GM23338 (cell line): ENCODE measurements around the gene ASPSCR1. TPM values are rescaled to one million over a fixed set of nuclear protein-coding genes. Genes with fewer than 3 reads are reported as not detected.

Experiments
- ATAC-seq: fragments of 200-7000 bp; cut with Tn5 transposase; 3 replicates; pipeline ENCODE4 v1.9.1; 2020
- DNase-seq: peaks from one replicate; pipeline ENCODE4 v3.0.0-alpha.2; 2015; ENCODE audit warnings: low spot score
- H2AFZ ChIP-seq: fragments of 200-600 bp; sonication (generic); 2 replicates; pipeline ENCODE4 v1.8.0; 2016; ENCODE audit warnings: antibody characterized with exemption, mild to moderate bottlenecking, moderate library complexity
- H3F3A ChIP-seq: fragments of 200-600 bp; sonication (generic); replicated peaks from 2 replicates; pipeline ENCODE4 v1.8.0; 2017; ENCODE audit warnings: antibody characterized with exemption, mixed run types, low read depth
- H3K27ac ChIP-seq: fragments of 200-600 bp; sonication (generic); 2 replicates; pipeline ENCODE4 v1.6.1; 2016; ENCODE audit warnings: low read depth
- H3K27me3 ChIP-seq: fragments of 200-600 bp; sonication (generic); 2 replicates; pipeline ENCODE4 v1.8.0; 2016; ENCODE audit warnings: mild to moderate bottlenecking, mixed run types, moderate library complexity; ENCODE audit not compliant: insufficient read depth
- H3K36me3 ChIP-seq: fragments of 200-600 bp; sonication (generic); 2 replicates; pipeline ENCODE4 v1.8.0; 2016; ENCODE audit warnings: mild to moderate bottlenecking; ENCODE audit not compliant: insufficient read depth
- H3K4me1 ChIP-seq: fragments of 200-600 bp; sonication (generic); 2 replicates; pipeline ENCODE4 v1.8.0; 2016; ENCODE audit warnings: mild to moderate bottlenecking, moderate library complexity; ENCODE audit not compliant: insufficient read depth
- H3K4me2 ChIP-seq: fragments of 200-600 bp; sonication (generic); 2 replicates; pipeline ENCODE4 v1.7.1; 2017; ENCODE audit warnings: mixed run types
- H3K4me3 ChIP-seq: fragments of 200-600 bp; sonication (generic); 2 replicates; pipeline ENCODE4 v1.6.1; 2016; ENCODE audit warnings: mixed run types
- H3K79me2 ChIP-seq: fragments of 200-600 bp; sonication (generic); replicated peaks from 2 replicates; pipeline ENCODE4 v1.8.0; 2017; ENCODE audit warnings: mild to moderate bottlenecking; ENCODE audit not compliant: insufficient read depth
- H3K9me2 ChIP-seq: fragments of 200-600 bp; sonication (generic); 2 replicates; pipeline ENCODE4 v1.8.0; 2017; ENCODE audit not compliant: insufficient read depth
- H4K20me1 ChIP-seq: fragments of 200-600 bp; sonication (generic); replicated peaks from 2 replicates; pipeline ENCODE4 v1.8.0; 2017; ENCODE audit warnings: mild to moderate bottlenecking; ENCODE audit not compliant: insufficient read depth
- H3K27ac Mint-ChIP-seq: 2 replicates; pipeline ENCODE4 v1.8.0; 2020; ENCODE audit warnings: inconsistent platforms, mild to moderate bottlenecking, moderate library complexity, mixed read lengths
- H3K27me3 Mint-ChIP-seq: 3 replicates; pipeline ENCODE4 v1.8.0; 2022; ENCODE audit warnings: low read depth, mild to moderate bottlenecking, moderate library complexity, mixed read lengths, inconsistent platforms; ENCODE audit not compliant: insufficient read depth, poor library complexity
- H3K36me3 Mint-ChIP-seq: 3 replicates; pipeline ENCODE4 v1.8.0; 2021; ENCODE audit warnings: low read depth, mild to moderate bottlenecking, inconsistent platforms, moderate library complexity, mixed read lengths
- H3K4me1 Mint-ChIP-seq: 3 replicates; pipeline ENCODE4 v1.8.0; 2020; ENCODE audit warnings: mild to moderate bottlenecking, inconsistent platforms, mixed read lengths
- H3K4me3 Mint-ChIP-seq: 3 replicates; pipeline ENCODE4 v1.8.0; 2021; ENCODE audit warnings: moderate library complexity, mild to moderate bottlenecking, inconsistent platforms, mixed read lengths
- H3K9me3 Mint-ChIP-seq: 3 replicates; pipeline ENCODE4 v1.8.0; 2020; ENCODE audit warnings: moderate library complexity, mild to moderate bottlenecking, inconsistent platforms, mixed read lengths
- CREB1 ChIP-seq: fragments of 250-450 bp; sonication (Bioruptor Pico); IDR thresholded peaks from 2 replicates; pipeline ENCODE4 v1.5.0; 2020; ENCODE audit warnings: low read depth, mild to moderate bottlenecking, moderate library complexity
- ETS1 ChIP-seq: IDR thresholded peaks from 2 replicates; pipeline ENCODE4 v1.6.1; 2016; ENCODE audit warnings: antibody characterized with exemption
- EZH2 ChIP-seq: fragments of 200-600 bp; sonication (generic); IDR thresholded peaks from one replicate; pipeline ENCODE4 v1.8.0; 2017; ENCODE audit warnings: antibody characterized with exemption, mild to moderate bottlenecking, low read depth; ENCODE audit not compliant: unreplicated experiment
- EZH2phosphoT487 ChIP-seq: fragments of 200-600 bp; sonication (generic); IDR thresholded peaks from one replicate; pipeline ENCODE4 v1.8.1; 2018; ENCODE audit warnings: antibody characterized with exemption; ENCODE audit not compliant: unreplicated experiment
- JUNB ChIP-seq: IDR thresholded peaks from one replicate; pipeline ENCODE4 v1.6.1; 2016; ENCODE audit warnings: antibody characterized with exemption; ENCODE audit not compliant: unreplicated experiment
- NANOG ChIP-seq: IDR thresholded peaks from 2 replicates; pipeline ENCODE4 v1.6.1; 2016; ENCODE audit warnings: antibody characterized with exemption, borderline replicate concordance
- POLR2AphosphoS5 ChIP-seq: IDR thresholded peaks from 2 replicates; pipeline ENCODE4 v1.6.1; 2016; ENCODE audit warnings: antibody characterized with exemption, low read depth
- STAT1 ChIP-seq: IDR thresholded peaks from one replicate; pipeline ENCODE4 v1.6.1; 2016; ENCODE audit warnings: antibody characterized with exemption; ENCODE audit not compliant: unreplicated experiment
- ZNF114 ChIP-seq: fragments of 250-450 bp; sonication (Bioruptor Pico); IDR thresholded peaks from 2 replicates; pipeline ENCODE4 v1.5.0; 2020; ENCODE audit warnings: mild to moderate bottlenecking, moderate library complexity
- ZNF331 ChIP-seq: fragments of 250-450 bp; sonication (Bioruptor Pico); IDR thresholded peaks from 2 replicates; pipeline ENCODE4 v1.5.0; 2020; ENCODE audit warnings: low read depth, mild to moderate bottlenecking, moderate library complexity
- polyA plus RNA-seq: library from polyadenylated mRNA; unstranded; fragments of >200 nt; fragmentation: Nextera tagmentation; extraction: Ambion mirVana; gene quantifications from 2 replicates; pipeline ENCODE4 v1.2.1, GENCODE V29; 2016
- total RNA-seq: library from RNA; depleted of rRNA; stranded (reverse); fragments of >200 nt; shearing (Covaris generic); gene quantifications from 2 replicates; pipeline ENCODE4 v1.2.3, GENCODE V29; 2014
- TF ChIP-seq, protein P1 (sequence below), 2 experiments: fragments of 200-600 bp in 1 of 2; sonication (generic) in 1 of 2; conservative IDR thresholded peaks; 2 replicates each; pipeline versions ENCODE4 v1.5.1 to v1.6.1; 2016 to 2017; ENCODE audit warnings: antibody characterized with exemption in 2 of 2, low read depth in 2 of 2, mild to moderate bottlenecking in 2 of 2, moderate library complexity in 1 of 2
- TF ChIP-seq, protein P2 (sequence below): fragments of 250-450 bp; sonication (Bioruptor Pico); IDR thresholded peaks from 2 replicates; pipeline ENCODE4 v1.5.0; 2020; ENCODE audit warnings: mild to moderate bottlenecking, moderate library complexity
- TF ChIP-seq, protein P3 (sequence below): IDR thresholded peaks from one replicate; pipeline ENCODE4 v1.6.1; 2018; ENCODE audit warnings: antibody characterized with exemption; ENCODE audit not compliant: unreplicated experiment

The ASPSCR1 gene
- total and polyA plus RNA-seq, 2 experiments from 2014 or later, result 44.2 to 46.9 TPM

GRCh38 chr17:81935709-81936084, 41.7 kb upstream of the ASPSCR1 start:
- peak overlapping the region; percentile 95 for H3K4me2 ChIP-seq
- no peak for ATAC-seq
- peaks cover 12% of the 10 kb centered on the region; the same call in 1 of the 2 replicates for H3K79me2 ChIP-seq
- peaks cover 30% of the 10 kb centered on the region for H3K27me3 Mint-ChIP-seq
- peaks cover 38% of the 10 kb centered on the region for H3K36me3 Mint-ChIP-seq
- H3K4me1 ChIP-seq, result no peaks in the 10 kb centered on the region
- H3K4me3 ChIP-seq, result peak overlapping the region; percentile 86
- H4K20me1 ChIP-seq, result no peaks in the 10 kb centered on the region; the same call in 1 of the 2 replicates
- H3K9me3 Mint-ChIP-seq, result no peaks in the 10 kb centered on the region
- TF ChIP-seq POLR2AphosphoS5 (no peak), ZNF114 (CRISPR knock-in tag) (no peak), ETS1 (no peak), ZNF331 (CRISPR knock-in tag) (no peak), CREB1 (no peak), EZH2 (no peak), NANOG (no peak), STAT1 (no peak), JUNB (no peak), EZH2phosphoT487 (no peak)
- TF ChIP-seq, protein P1, sequence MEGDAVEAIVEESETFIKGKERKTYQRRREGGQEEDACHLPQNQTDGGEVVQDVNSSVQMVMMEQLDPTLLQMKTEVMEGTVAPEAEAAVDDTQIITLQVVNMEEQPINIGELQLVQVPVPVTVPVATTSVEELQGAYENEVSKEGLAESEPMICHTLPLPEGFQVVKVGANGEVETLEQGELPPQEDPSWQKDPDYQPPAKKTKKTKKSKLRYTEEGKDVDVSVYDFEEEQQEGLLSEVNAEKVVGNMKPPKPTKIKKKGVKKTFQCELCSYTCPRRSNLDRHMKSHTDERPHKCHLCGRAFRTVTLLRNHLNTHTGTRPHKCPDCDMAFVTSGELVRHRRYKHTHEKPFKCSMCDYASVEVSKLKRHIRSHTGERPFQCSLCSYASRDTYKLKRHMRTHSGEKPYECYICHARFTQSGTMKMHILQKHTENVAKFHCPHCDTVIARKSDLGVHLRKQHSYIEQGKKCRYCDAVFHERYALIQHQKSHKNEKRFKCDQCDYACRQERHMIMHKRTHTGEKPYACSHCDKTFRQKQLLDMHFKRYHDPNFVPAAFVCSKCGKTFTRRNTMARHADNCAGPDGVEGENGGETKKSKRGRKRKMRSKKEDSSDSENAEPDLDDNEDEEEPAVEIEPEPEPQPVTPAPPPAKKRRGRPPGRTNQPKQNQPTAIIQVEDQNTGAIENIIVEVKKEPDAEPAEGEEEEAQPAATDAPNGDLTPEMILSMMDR (conservative IDR thresholded peaks at IDR 0.05; ENCODE audit: low read depth in 2 of 2), result no peak
- TF ChIP-seq, protein P2, sequence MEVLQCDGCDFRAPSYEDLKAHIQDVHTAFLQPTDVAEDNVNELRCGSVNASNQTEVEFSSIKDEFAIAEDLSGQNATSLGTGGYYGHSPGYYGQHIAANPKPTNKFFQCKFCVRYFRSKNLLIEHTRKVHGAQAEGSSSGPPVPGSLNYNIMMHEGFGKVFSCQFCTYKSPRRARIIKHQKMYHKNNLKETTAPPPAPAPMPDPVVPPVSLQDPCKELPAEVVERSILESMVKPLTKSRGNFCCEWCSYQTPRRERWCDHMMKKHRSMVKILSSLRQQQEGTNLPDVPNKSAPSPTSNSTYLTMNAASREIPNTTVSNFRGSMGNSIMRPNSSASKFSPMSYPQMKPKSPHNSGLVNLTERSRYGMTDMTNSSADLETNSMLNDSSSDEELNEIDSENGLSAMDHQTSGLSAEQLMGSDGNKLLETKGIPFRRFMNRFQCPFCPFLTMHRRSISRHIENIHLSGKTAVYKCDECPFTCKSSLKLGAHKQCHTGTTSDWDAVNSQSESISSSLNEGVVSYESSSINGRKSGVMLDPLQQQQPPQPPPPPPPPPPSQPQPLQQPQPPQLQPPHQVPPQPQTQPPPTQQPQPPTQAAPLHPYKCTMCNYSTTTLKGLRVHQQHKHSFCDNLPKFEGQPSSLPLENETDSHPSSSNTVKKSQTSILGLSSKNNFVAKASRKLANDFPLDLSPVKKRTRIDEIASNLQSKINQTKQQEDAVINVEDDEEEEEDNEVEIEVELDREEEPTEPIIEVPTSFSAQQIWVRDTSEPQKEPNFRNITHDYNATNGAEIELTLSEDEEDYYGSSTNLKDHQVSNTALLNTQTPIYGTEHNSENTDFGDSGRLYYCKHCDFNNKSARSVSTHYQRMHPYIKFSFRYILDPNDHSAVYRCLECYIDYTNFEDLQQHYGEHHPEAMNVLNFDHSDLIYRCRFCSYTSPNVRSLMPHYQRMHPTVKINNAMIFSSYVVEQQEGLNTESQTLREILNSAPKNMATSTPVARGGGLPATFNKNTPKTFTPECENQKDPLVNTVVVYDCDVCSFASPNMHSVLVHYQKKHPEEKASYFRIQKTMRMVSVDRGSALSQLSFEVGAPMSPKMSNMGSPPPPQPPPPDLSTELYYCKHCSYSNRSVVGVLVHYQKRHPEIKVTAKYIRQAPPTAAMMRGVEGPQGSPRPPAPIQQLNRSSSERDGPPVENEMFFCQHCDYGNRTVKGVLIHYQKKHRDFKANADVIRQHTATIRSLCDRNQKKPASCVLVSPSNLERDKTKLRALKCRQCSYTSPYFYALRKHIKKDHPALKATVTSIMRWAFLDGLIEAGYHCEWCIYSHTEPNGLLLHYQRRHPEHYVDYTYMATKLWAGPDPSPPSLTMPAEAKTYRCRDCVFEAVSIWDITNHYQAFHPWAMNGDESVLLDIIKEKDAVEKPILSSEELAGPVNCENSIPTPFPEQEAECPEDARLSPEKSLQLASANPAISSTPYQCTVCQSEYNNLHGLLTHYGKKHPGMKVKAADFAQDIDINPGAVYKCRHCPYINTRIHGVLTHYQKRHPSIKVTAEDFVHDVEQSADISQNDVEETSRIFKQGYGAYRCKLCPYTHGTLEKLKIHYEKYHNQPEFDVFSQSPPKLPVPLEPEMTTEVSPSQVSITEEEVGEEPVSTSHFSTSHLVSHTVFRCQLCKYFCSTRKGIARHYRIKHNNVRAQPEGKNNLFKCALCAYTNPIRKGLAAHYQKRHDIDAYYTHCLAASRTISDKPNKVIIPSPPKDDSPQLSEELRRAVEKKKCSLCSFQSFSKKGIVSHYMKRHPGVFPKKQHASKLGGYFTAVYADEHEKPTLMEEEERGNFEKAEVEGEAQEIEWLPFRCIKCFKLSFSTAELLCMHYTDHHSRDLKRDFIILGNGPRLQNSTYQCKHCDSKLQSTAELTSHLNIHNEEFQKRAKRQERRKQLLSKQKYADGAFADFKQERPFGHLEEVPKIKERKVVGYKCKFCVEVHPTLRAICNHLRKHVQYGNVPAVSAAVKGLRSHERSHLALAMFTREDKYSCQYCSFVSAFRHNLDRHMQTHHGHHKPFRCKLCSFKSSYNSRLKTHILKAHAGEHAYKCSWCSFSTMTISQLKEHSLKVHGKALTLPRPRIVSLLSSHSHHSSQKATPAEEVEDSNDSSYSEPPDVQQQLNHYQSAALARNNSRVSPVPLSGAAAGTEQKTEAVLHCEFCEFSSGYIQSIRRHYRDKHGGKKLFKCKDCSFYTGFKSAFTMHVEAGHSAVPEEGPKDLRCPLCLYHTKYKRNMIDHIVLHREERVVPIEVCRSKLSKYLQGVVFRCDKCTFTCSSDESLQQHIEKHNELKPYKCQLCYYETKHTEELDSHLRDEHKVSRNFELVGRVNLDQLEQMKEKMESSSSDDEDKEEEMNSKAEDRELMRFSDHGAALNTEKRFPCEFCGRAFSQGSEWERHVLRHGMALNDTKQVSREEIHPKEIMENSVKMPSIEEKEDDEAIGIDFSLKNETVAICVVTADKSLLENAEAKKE (CRISPR knock-in tag), result no peak
- TF ChIP-seq, protein P3, sequence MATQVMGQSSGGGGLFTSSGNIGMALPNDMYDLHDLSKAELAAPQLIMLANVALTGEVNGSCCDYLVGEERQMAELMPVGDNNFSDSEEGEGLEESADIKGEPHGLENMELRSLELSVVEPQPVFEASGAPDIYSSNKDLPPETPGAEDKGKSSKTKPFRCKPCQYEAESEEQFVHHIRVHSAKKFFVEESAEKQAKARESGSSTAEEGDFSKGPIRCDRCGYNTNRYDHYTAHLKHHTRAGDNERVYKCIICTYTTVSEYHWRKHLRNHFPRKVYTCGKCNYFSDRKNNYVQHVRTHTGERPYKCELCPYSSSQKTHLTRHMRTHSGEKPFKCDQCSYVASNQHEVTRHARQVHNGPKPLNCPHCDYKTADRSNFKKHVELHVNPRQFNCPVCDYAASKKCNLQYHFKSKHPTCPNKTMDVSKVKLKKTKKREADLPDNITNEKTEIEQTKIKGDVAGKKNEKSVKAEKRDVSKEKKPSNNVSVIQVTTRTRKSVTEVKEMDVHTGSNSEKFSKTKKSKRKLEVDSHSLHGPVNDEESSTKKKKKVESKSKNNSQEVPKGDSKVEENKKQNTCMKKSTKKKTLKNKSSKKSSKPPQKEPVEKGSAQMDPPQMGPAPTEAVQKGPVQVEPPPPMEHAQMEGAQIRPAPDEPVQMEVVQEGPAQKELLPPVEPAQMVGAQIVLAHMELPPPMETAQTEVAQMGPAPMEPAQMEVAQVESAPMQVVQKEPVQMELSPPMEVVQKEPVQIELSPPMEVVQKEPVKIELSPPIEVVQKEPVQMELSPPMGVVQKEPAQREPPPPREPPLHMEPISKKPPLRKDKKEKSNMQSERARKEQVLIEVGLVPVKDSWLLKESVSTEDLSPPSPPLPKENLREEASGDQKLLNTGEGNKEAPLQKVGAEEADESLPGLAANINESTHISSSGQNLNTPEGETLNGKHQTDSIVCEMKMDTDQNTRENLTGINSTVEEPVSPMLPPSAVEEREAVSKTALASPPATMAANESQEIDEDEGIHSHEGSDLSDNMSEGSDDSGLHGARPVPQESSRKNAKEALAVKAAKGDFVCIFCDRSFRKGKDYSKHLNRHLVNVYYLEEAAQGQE, result no peak
- H3K36me3 ChIP-seq, result no peaks in the 10 kb centered on the region
- no peaks in the 10 kb centered on the region for H3K9me2 ChIP-seq
- peaks cover 16% of the 10 kb centered on the region for H3K4me1 Mint-ChIP-seq
- peaks cover 17% of the 10 kb centered on the region for H3F3A ChIP-seq
- no peak overlapping the region for H3K27ac Mint-ChIP-seq
- H3K4me3 Mint-ChIP-seq, result peak overlapping the region; percentile 93
- H2AFZ ChIP-seq, result no peak overlapping the region
- DNase-seq, result no peak
- H3K27me3 ChIP-seq, result peaks cover 4% of the 10 kb centered on the region; the same call in 1 of the 2 replicates
- no peak overlapping the region for H3K27ac ChIP-seq
